ENCODE results near the gene TIMM13.

- TF ChIP-seq CTCF (IDR thresholded peaks at IDR 0.05), result no peak
- TF ChIP-seq POLR2A (IDR thresholded peaks at IDR 0.05), result no peak
Observed at GRCh38 chr19:2440515-2440914, 13.1 kb upstream of the TIMM13 start.
